Sigmoid colon (tissue), 4 donors: Measurements from ENCODE around the gene SV2B.

Experiments
- EP300 ChIP-seq, 4 donors: sonication (generic); formaldehyde crosslinking; IDR thresholded peaks; one replicate each; pipeline ENCODE4 v1.6.1; 2017; ENCODE audit warnings: antibody characterized with exemption in 4 of 4
- POLR2A ChIP-seq, 2 donors: fragments of 450-650 bp; IDR thresholded peaks; one replicate each; pipeline ENCODE4 v1.6.1; 2016; ENCODE audit warnings: antibody characterized with exemption in 2 of 2, mild to moderate bottlenecking in 2 of 2, moderate library complexity in 2 of 2
- TF ChIP-seq, protein P1 (sequence below), 4 experiments: fragments of 450-650 bp in 3 of 4; fragments of 200-600 bp in 1 of 4; IDR thresholded peaks; one replicate each; pipeline ENCODE4 v1.5.1; 2016 to 2019; ENCODE audit warnings: antibody characterized with exemption in 4 of 4, mild to moderate bottlenecking in 3 of 4, moderate library complexity in 2 of 4

DNA sequence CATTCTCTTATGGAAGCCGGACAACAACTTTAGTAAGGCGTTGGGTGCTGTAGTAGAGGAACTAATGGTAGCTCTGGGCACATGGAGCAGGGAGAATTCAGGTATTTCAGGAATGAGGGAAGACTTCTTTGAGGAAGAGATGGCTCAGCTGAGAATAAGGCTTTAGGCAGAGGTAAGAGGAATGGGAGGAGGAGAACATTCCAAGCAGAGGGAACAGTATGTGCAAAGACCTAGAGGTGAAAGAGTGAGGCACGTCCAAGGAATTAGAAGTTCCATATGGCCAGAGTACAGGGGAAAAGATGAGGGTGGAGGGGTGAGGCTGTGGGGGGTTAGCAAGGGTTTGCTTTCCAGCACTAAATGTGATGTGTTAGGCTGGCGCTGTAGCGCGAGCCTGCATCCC is 1.6 kb upstream of the SV2B start:
- TF ChIP-seq EP300 (IDR thresholded peaks at IDR 0.05) (no peak), POLR2A (IDR thresholded peaks at IDR 0.05) (no peak)
- TF ChIP-seq, protein P1, sequence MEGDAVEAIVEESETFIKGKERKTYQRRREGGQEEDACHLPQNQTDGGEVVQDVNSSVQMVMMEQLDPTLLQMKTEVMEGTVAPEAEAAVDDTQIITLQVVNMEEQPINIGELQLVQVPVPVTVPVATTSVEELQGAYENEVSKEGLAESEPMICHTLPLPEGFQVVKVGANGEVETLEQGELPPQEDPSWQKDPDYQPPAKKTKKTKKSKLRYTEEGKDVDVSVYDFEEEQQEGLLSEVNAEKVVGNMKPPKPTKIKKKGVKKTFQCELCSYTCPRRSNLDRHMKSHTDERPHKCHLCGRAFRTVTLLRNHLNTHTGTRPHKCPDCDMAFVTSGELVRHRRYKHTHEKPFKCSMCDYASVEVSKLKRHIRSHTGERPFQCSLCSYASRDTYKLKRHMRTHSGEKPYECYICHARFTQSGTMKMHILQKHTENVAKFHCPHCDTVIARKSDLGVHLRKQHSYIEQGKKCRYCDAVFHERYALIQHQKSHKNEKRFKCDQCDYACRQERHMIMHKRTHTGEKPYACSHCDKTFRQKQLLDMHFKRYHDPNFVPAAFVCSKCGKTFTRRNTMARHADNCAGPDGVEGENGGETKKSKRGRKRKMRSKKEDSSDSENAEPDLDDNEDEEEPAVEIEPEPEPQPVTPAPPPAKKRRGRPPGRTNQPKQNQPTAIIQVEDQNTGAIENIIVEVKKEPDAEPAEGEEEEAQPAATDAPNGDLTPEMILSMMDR (IDR thresholded peaks at IDR 0.05), result no peak
